ENCODE data around the gene CAMTA1. TPM values are rescaled to one million over a fixed set of nuclear protein-coding genes. Genes with fewer than 3 reads are reported as not detected.

The CAMTA1 gene
- total RNA-seq, 1 experiment from 2014 or later = 82.2 TPM

DNA sequence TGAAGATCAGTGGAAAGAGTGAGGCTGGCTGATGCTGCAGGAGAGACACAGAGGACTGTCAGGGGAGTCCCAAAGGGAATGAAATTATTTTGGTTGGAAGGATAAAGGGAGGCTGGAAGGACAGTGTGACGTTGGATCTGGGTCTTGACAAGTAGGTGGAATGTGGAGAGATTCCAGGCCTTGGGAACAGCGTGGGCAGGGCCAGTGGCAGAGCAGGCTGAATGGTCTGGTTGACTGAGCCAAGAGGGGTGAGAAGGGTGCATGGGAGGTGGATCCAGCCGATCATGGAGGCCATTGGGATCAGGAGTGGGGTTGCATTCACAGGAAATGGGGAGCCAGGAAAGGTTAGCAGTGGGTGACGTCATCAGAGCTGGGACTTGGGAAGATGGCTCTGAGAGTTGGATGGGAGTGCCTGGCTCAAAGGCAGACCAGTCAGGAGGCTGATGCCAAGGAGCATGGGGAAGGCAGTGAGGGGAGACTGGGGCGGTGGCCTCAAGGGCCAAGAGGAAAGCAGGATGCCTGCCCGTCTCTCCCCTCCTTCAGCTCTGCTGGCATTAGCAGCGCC is 839.6 kb downstream of the CAMTA1 start:
- no TSS peak for BruUV-seq (replicated peaks)
- TF ChIP-seq, protein P1, sequence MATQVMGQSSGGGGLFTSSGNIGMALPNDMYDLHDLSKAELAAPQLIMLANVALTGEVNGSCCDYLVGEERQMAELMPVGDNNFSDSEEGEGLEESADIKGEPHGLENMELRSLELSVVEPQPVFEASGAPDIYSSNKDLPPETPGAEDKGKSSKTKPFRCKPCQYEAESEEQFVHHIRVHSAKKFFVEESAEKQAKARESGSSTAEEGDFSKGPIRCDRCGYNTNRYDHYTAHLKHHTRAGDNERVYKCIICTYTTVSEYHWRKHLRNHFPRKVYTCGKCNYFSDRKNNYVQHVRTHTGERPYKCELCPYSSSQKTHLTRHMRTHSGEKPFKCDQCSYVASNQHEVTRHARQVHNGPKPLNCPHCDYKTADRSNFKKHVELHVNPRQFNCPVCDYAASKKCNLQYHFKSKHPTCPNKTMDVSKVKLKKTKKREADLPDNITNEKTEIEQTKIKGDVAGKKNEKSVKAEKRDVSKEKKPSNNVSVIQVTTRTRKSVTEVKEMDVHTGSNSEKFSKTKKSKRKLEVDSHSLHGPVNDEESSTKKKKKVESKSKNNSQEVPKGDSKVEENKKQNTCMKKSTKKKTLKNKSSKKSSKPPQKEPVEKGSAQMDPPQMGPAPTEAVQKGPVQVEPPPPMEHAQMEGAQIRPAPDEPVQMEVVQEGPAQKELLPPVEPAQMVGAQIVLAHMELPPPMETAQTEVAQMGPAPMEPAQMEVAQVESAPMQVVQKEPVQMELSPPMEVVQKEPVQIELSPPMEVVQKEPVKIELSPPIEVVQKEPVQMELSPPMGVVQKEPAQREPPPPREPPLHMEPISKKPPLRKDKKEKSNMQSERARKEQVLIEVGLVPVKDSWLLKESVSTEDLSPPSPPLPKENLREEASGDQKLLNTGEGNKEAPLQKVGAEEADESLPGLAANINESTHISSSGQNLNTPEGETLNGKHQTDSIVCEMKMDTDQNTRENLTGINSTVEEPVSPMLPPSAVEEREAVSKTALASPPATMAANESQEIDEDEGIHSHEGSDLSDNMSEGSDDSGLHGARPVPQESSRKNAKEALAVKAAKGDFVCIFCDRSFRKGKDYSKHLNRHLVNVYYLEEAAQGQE (IDR thresholded peaks at IDR 0.05; ENCODE audit: insufficient read depth in 1 of 2, low read depth in 2 of 2, low read length in 1 of 2) = no peak
- TF ChIP-seq POLR2AphosphoS5 (IDR thresholded peaks at IDR 0.05; ENCODE audit: low read depth, low read length) (no peak), SIN3A (IDR thresholded peaks at IDR 0.05; ENCODE audit: borderline replicate concordance, insufficient read depth, low read depth, low read length) (no peak), TCF7L2 (IDR thresholded peaks at IDR 0.05; ENCODE audit: low read depth, low read length) (no peak), CTCF (IDR thresholded peaks at IDR 0.05) (no peak)
- POLR2A ChIA-PET = no interaction called here
- in situ Hi-C loops (cut with HindIII; ENCODE audit: low pct_unique_long_range_greater_than_20kb, low sequenced_read_pairs) = no loop called here
- CTCF ChIA-PET = no interaction called here
- H3K9me3 ChIP-seq (ENCODE audit: control insufficient read depth, insufficient read depth, low read depth, low read length) = no peaks in the 10 kb centered on the region
- no peaks in the 10 kb centered on the region for H3K4me1 ChIP-seq (ENCODE audit: control insufficient read depth, insufficient read depth, low read length)
- H3K36me3 ChIP-seq (ENCODE audit: control insufficient read depth, insufficient read depth, low read length) = no peaks in the 10 kb centered on the region
- ATAC-seq (no peak), DNase-seq (ENCODE audit: low read depth, low spot score) (no peak)
- no peak overlapping the region for H3K4me3 ChIP-seq (ENCODE audit: low read depth in 2 of 2, low read length in 2 of 2)
- H3K27me3 ChIP-seq (ENCODE audit: control insufficient read depth, insufficient read depth, low read length) = peaks cover 23% of the 10 kb centered on the region
- H3K27ac ChIP-seq (ENCODE audit: low read length) = no peak overlapping the region
- intact Hi-C loops (cut with micrococcal nuclease; ENCODE audit: unreplicated experiment) = no loop called here

GRCh38 chr1:7625401-7625800 is 840.1 kb downstream of the CAMTA1 start:
- H3K27me3 ChIP-seq (ENCODE audit: control insufficient read depth, insufficient read depth, low read length) = peaks cover 23% of the 10 kb centered on the region
- DNase-seq (ENCODE audit: low read depth, low spot score) = no peak
- no peak overlapping the region for H3K27ac ChIP-seq (ENCODE audit: low read length)
- H3K9me3 ChIP-seq (ENCODE audit: control insufficient read depth, insufficient read depth, low read depth, low read length) = no peaks in the 10 kb centered on the region
- in situ Hi-C loops (cut with HindIII; ENCODE audit: low pct_unique_long_range_greater_than_20kb, low sequenced_read_pairs) = no loop called here
- H3K36me3 ChIP-seq (ENCODE audit: control insufficient read depth, insufficient read depth, low read length) = no peaks in the 10 kb centered on the region
- no peak for ATAC-seq
- CTCF ChIA-PET = no interaction called here
- POLR2A ChIA-PET = no interaction called here
- H3K4me3 ChIP-seq (ENCODE audit: low read depth in 2 of 2, low read length in 2 of 2) = no peak overlapping the region
- no TSS peak for BruUV-seq (replicated peaks)
- no peak for TF ChIP-seq TCF7L2 (IDR thresholded peaks at IDR 0.05; ENCODE audit: low read depth, low read length)
- no peak for TF ChIP-seq POLR2AphosphoS5 (IDR thresholded peaks at IDR 0.05; ENCODE audit: low read depth, low read length)
- no peak for TF ChIP-seq CTCF (IDR thresholded peaks at IDR 0.05)
- TF ChIP-seq, protein P1 (IDR thresholded peaks at IDR 0.05; ENCODE audit: insufficient read depth in 1 of 2, low read depth in 2 of 2, low read length in 1 of 2) = no peak
- no peak for TF ChIP-seq SIN3A (IDR thresholded peaks at IDR 0.05; ENCODE audit: borderline replicate concordance, insufficient read depth, low read depth, low read length)
- intact Hi-C loops (cut with micrococcal nuclease; ENCODE audit: unreplicated experiment) = no loop called here
- H3K4me1 ChIP-seq (ENCODE audit: control insufficient read depth, insufficient read depth, low read length) = no peaks in the 10 kb centered on the region
